Measurements from ENCODE around the gene EDDM3A. TPM values are rescaled to one million over a fixed set of nuclear protein-coding genes. Genes with fewer than 3 reads are reported as not detected.

Gene EDDM3A
- total and polyA plus RNA-seq, 8 donors: 0.38 TPM; not detected in 7

GRCh38 chr14:20772650-20773049 is 27.0 kb downstream of the EDDM3A start:
- WGBS, 5 donors: 74 to 82% (median 76%) methylated on average over 3 of the region's 3 CpGs
- Histone ChIP-seq H3K4me3 (no peak overlapping the region), H3K9me3 (no peaks in the 10 kb centered on the region), H3K36me3 (no peaks in the 10 kb centered on the region), H3K27ac (no peak overlapping the region), H3K4me1 (no peaks in the 10 kb centered on the region), H3K27me3 (no peaks in the 10 kb centered on the region)
- no peak for TF ChIP-seq POLR2AphosphoS5 (IDR thresholded peaks at IDR 0.05)
- TF ChIP-seq, protein P1, sequence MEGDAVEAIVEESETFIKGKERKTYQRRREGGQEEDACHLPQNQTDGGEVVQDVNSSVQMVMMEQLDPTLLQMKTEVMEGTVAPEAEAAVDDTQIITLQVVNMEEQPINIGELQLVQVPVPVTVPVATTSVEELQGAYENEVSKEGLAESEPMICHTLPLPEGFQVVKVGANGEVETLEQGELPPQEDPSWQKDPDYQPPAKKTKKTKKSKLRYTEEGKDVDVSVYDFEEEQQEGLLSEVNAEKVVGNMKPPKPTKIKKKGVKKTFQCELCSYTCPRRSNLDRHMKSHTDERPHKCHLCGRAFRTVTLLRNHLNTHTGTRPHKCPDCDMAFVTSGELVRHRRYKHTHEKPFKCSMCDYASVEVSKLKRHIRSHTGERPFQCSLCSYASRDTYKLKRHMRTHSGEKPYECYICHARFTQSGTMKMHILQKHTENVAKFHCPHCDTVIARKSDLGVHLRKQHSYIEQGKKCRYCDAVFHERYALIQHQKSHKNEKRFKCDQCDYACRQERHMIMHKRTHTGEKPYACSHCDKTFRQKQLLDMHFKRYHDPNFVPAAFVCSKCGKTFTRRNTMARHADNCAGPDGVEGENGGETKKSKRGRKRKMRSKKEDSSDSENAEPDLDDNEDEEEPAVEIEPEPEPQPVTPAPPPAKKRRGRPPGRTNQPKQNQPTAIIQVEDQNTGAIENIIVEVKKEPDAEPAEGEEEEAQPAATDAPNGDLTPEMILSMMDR (IDR thresholded peaks at IDR 0.05): no peak
- no peak for TF ChIP-seq POLR2A (IDR thresholded peaks at IDR 0.05)
- no peak for TF ChIP-seq EP300 (IDR thresholded peaks at IDR 0.05)
- DNase-seq: no peak
- intact Hi-C loops (cut with DNase I; ENCODE audit: low total_unique reads): no loop called here

GRCh38 chr14:20774258-20774824 is 28.7 kb downstream of the EDDM3A start:
- Histone ChIP-seq H3K9me3 (no peaks in the 10 kb centered on the region), H3K4me3 (no peak overlapping the region), H3K4me1 (no peaks in the 10 kb centered on the region), H3K27ac (no peak overlapping the region), H3K36me3 (no peaks in the 10 kb centered on the region), H3K27me3 (no peaks in the 10 kb centered on the region)
- intact Hi-C loops (cut with DNase I; ENCODE audit: low total_unique reads): no loop called here
- WGBS, 5 donors: 45 to 67% (median 50%) methylated on average over 5 of the region's 5 CpGs
- no peak for TF ChIP-seq POLR2AphosphoS5 (IDR thresholded peaks at IDR 0.05)
- no peak for TF ChIP-seq POLR2A (IDR thresholded peaks at IDR 0.05)
- no peak for TF ChIP-seq EP300 (IDR thresholded peaks at IDR 0.05)
- TF ChIP-seq, protein P1 (IDR thresholded peaks at IDR 0.05): no peak
- DNase-seq: no peak

DNA sequence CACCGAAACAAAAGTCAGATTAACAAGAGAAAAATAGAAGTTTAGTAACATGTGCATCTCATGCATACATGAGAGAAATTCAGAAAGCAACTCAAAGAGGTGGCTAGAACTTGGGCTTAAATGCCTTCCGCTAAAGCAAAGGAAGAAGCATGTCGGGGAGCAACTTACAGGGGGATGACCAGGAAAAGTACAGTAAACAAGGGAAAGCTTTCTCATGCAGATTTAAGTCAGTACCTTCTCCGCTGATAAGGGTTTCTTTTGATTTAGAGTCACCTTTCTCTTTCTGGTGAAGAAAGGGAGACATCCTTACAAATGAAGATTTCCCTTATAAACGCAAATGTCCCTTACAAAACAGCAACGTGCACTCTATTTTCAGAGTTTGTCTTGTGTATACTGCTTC is 29.4 kb downstream of the EDDM3A start:
- intact Hi-C loops (cut with DNase I; ENCODE audit: low total_unique reads): no loop called here
- Histone ChIP-seq H3K9me3 (no peaks in the 10 kb centered on the region), H3K27ac (no peak overlapping the region), H3K36me3 (no peaks in the 10 kb centered on the region), H3K4me1 (no peaks in the 10 kb centered on the region), H3K4me3 (no peak overlapping the region), H3K27me3 (no peaks in the 10 kb centered on the region)
- WGBS, 5 donors: 66 to 76% (median 73%) methylated on average over 6 of the region's 6 CpGs
- no peak for DNase-seq
- no peak for TF ChIP-seq POLR2A (IDR thresholded peaks at IDR 0.05)
- TF ChIP-seq, protein P1 (IDR thresholded peaks at IDR 0.05): no peak
- no peak for TF ChIP-seq POLR2AphosphoS5 (IDR thresholded peaks at IDR 0.05)
- TF ChIP-seq EP300 (IDR thresholded peaks at IDR 0.05): no peak

DNA sequence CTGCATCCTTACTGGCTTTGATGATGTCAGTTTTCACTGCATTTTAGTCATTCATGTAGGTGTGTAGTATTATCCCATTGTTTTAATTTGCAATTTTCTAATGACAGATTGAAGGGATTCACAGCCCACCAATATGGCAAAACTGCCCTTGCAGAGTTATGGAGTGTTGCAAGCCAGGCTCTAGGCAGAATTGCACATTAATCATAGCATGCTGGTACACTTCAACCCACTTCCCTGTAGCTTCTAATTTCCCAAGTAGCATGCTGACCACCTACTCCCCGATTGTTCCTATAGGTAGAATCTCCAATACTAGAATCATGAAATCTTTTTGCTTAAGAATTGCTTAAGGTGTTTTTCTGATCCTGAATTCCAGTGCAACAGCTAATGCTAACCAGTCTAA is 30.2 kb downstream of the EDDM3A start:
- H3K9me3 ChIP-seq: no peaks in the 10 kb centered on the region
- H3K36me3 ChIP-seq: no peaks in the 10 kb centered on the region
- H3K4me3 ChIP-seq: no peak overlapping the region
- no peaks in the 10 kb centered on the region for H3K27me3 ChIP-seq
- WGBS, 5 donors: 86 to 100% (median 93%) methylated on average over 1 of the region's 1 CpG
- intact Hi-C loops (cut with DNase I; ENCODE audit: low total_unique reads): no loop called here
- no peak overlapping the region for H3K27ac ChIP-seq
- no peak for DNase-seq
- TF ChIP-seq, protein P1 (IDR thresholded peaks at IDR 0.05): no peak
- TF ChIP-seq POLR2AphosphoS5 (IDR thresholded peaks at IDR 0.05) (no peak), POLR2A (IDR thresholded peaks at IDR 0.05) (no peak), EP300 (IDR thresholded peaks at IDR 0.05) (no peak)
- peaks cover 0 to 1% (median 0%) of the 10 kb centered on the region in 4 donors for H3K4me1 ChIP-seq

Measured in stomach (tissue), 9 donors.